Suppressor macrophage (primary cell): ENCODE results near the gene PLXNA4.
"Not testable (repeated sequence)": the region's sequence is repeated elsewhere in the genome, so short reads cannot be mapped to it uniquely, and the experiment has no call there.

Source experiments
- DNase-seq, 4 experiments: peaks; one replicate each; pipeline ENCODE4 v3.0.0-alpha.2; 2020 to 2022

The PLXNA4 gene

GRCh38 chr7:132187869-132188789 is 388.1 kb downstream of the PLXNA4 start:
- no peak for DNase-seq

- no peak for DNase-seq
Observed at GRCh38 chr7:132187391-132187790, 388.9 kb downstream of the PLXNA4 start.

GRCh38 chr7:132185150-132185549 is 391.1 kb downstream of the PLXNA4 start:
- no peak for DNase-seq

- no peak for DNase-seq
Observed at GRCh38 chr7:132183781-132184380, 392.4 kb downstream of the PLXNA4 start.

- no peak for DNase-seq
Observed at GRCh38 chr7:132182992-132183391, 393.3 kb downstream of the PLXNA4 start.

- no peak for DNase-seq
Observed at GRCh38 chr7:132181946-132182685, 394.2 kb downstream of the PLXNA4 start.

- DNase-seq, result no peak
Observed at GRCh38 chr7:132181371-132181770, 394.9 kb downstream of the PLXNA4 start.

- no peak for DNase-seq
Observed at GRCh38 chr7:132180481-132180880, 395.8 kb downstream of the PLXNA4 start.

- DNase-seq, result no peak
Observed at GRCh38 chr7:132179681-132180080, 396.6 kb downstream of the PLXNA4 start.

GRCh38 chr7:132179080-132179430 is 397.2 kb downstream of the PLXNA4 start:
- no peak for DNase-seq

- DNase-seq, result not testable (repeated sequence)
Observed at GRCh38 chr7:132178402-132179079, 397.7 kb downstream of the PLXNA4 start.

GRCh38 chr7:132177708-132178401 is 398.4 kb downstream of the PLXNA4 start:
- no peak for DNase-seq

- no peak for DNase-seq
Observed at GRCh38 chr7:132176719-132177118, 399.6 kb downstream of the PLXNA4 start.

- DNase-seq, result no peak
Observed at GRCh38 chr7:132171130-132171576, 405.1 kb downstream of the PLXNA4 start.

GRCh38 chr7:132169730-132170129 is 406.5 kb downstream of the PLXNA4 start:
- DNase-seq, result no peak

GRCh38 chr7:132168239-132168638 is 408.0 kb downstream of the PLXNA4 start:
- no peak for DNase-seq

GRCh38 chr7:132165695-132166094 is 410.6 kb downstream of the PLXNA4 start:
- not testable (repeated sequence) for DNase-seq

- DNase-seq, result no peak
Observed at GRCh38 chr7:132164558-132165125, 411.6 kb downstream of the PLXNA4 start.

- DNase-seq, result no peak
Observed at GRCh38 chr7:132162556-132163144, 413.6 kb downstream of the PLXNA4 start.

- DNase-seq, result no peak
Observed at GRCh38 chr7:132161976-132162375, 414.3 kb downstream of the PLXNA4 start.

GRCh38 chr7:132161533-132161915 is 414.7 kb downstream of the PLXNA4 start:
- no peak for DNase-seq
